DND-41 (cell line): ENCODE data around the gene TEDC1.

Experiments
- ATAC-seq: fragments of 200-7000 bp; cut with Tn5 transposase; 3 replicates; pipeline ENCODE4 v1.9.1; 2021; ENCODE audit warnings: low read depth; ENCODE audit not compliant: insufficient read depth
- DNase-seq: peaks from one replicate; pipeline ENCODE4 v3.0.0-alpha.2; 2020
- H2AFZ ChIP-seq: 2 replicates; pipeline ENCODE4 v1.6.0; 2012; ENCODE audit warnings: low read depth, low read length
- H3K27ac ChIP-seq: 2 replicates; pipeline ENCODE4 v1.5.1; 2012; ENCODE audit warnings: low read length, inconsistent platforms
- H3K27me3 ChIP-seq: fragments of 200-600 bp; sonication (generic); 2 replicates; pipeline ENCODE4 v1.6.0; 2012; ENCODE audit warnings: low read length, mild to moderate bottlenecking, inconsistent platforms; ENCODE audit not compliant: insufficient read depth, poor library complexity
- H3K36me3 ChIP-seq: 2 replicates; pipeline ENCODE4 v1.5.1; 2012; ENCODE audit warnings: low read length, inconsistent platforms; ENCODE audit not compliant: insufficient read depth
- H3K4me1 ChIP-seq: 2 replicates; pipeline ENCODE4 v1.5.1; 2012; ENCODE audit warnings: mild to moderate bottlenecking, low read length; ENCODE audit not compliant: insufficient read depth
- H3K4me2 ChIP-seq: 2 replicates; pipeline ENCODE4 v1.6.0; 2012; ENCODE audit warnings: mild to moderate bottlenecking, moderate library complexity, low read length, inconsistent platforms; ENCODE audit not compliant: insufficient read depth
- H3K4me3 ChIP-seq, 2 experiments: fragments of 200-600 bp in 1 of 2; shearing (Covaris generic) in 1 of 2; 2 replicates each; pipeline ENCODE4 v1.5.1; 2012 to 2016; ENCODE audit warnings: inconsistent platforms in 2 of 2, low read length in 2 of 2, mild to moderate bottlenecking in 2 of 2, low read depth in 1 of 2, moderate library complexity in 1 of 2
- H3K79me2 ChIP-seq: 2 replicates; pipeline ENCODE4 v1.6.0; 2012; ENCODE audit warnings: low read length, inconsistent platforms; ENCODE audit not compliant: insufficient read depth
- H3K9ac ChIP-seq: 2 replicates; pipeline ENCODE4 v1.6.0; 2012; ENCODE audit warnings: low read depth, mild to moderate bottlenecking, inconsistent platforms, low read length, moderate library complexity
- H3K9me3 ChIP-seq: 2 replicates; pipeline ENCODE4 v1.5.1; 2012; ENCODE audit warnings: low read length, moderate library complexity, mild to moderate bottlenecking, inconsistent platforms; ENCODE audit not compliant: insufficient read depth, severe bottlenecking
- H4K20me1 ChIP-seq: 2 replicates; pipeline ENCODE4 v1.6.0; 2012; ENCODE audit warnings: low read length; ENCODE audit not compliant: insufficient read depth
- CTCF ChIP-seq: IDR thresholded peaks from 2 replicates; pipeline ENCODE4 v1.5.1; 2012; ENCODE audit warnings: borderline replicate concordance, low read length, moderate library complexity, mild to moderate bottlenecking; ENCODE audit not compliant: poor library complexity, severe bottlenecking; ENCODE audit errors: extremely low read depth
- EZH2 ChIP-seq: IDR thresholded peaks from 3 replicates; pipeline ENCODE4 v1.6.1; 2012; ENCODE audit warnings: borderline replicate concordance, low read depth, mild to moderate bottlenecking, moderate library complexity, low read length, inconsistent platforms; ENCODE audit not compliant: severe bottlenecking

The TEDC1 gene

GRCh38 chr14:105464501-105464900 lies 26.5 kb upstream of the TEDC1 start:
- H2AFZ ChIP-seq = no peak overlapping the region

GRCh38 chr14:105465209-105466031 lies 25.6 kb upstream of the TEDC1 start:
- H3K4me2 ChIP-seq = no peak overlapping the region
- no peaks in the 10 kb centered on the region for H3K27me3 ChIP-seq
- no peak overlapping the region for H3K4me3 ChIP-seq
- H3K36me3 ChIP-seq = peaks cover 86% of the 10 kb centered on the region
- H3K9me3 ChIP-seq = no peaks in the 10 kb centered on the region
- H3K4me1 ChIP-seq = no peaks in the 10 kb centered on the region
- no peaks in the 10 kb centered on the region for H3K79me2 ChIP-seq
- H3K9ac ChIP-seq = no peak overlapping the region
- ATAC-seq (no peak), DNase-seq (no peak)
- TF ChIP-seq EZH2 (no peak), CTCF (no peak)
- peaks cover 27% of the 10 kb centered on the region for H4K20me1 ChIP-seq
- no peak overlapping the region for H2AFZ ChIP-seq
- no peak overlapping the region for H3K27ac ChIP-seq

More at GRCh38 chr14:105464501-105464900, 26.5 kb upstream of the TEDC1 start:
- H3K4me3 ChIP-seq = no peak overlapping the region
- no peaks in the 10 kb centered on the region for H3K9me3 ChIP-seq
- H4K20me1 ChIP-seq = peaks cover 30% of the 10 kb centered on the region
- H3K27ac ChIP-seq = no peak overlapping the region
- TF ChIP-seq EZH2 = no peak
- TF ChIP-seq CTCF = no peak
- H3K9ac ChIP-seq = no peak overlapping the region
- no peaks in the 10 kb centered on the region for H3K27me3 ChIP-seq
- DNase-seq (no peak), ATAC-seq (no peak)
- peaks cover 86% of the 10 kb centered on the region for H3K36me3 ChIP-seq
- no peaks in the 10 kb centered on the region for H3K4me1 ChIP-seq
- H3K79me2 ChIP-seq = no peaks in the 10 kb centered on the region
- H3K4me2 ChIP-seq = no peak overlapping the region

GRCh38 chr14:105466531-105467248 lies 24.4 kb upstream of the TEDC1 start:
- H2AFZ ChIP-seq = no peak overlapping the region
- H3K36me3 ChIP-seq = peaks cover 73% of the 10 kb centered on the region
- H3K4me1 ChIP-seq = no peaks in the 10 kb centered on the region
- H3K4me3 ChIP-seq = no peak overlapping the region
- H3K4me2 ChIP-seq = no peak overlapping the region
- TF ChIP-seq EZH2 (no peak), CTCF (no peak)
- DNase-seq (no peak), ATAC-seq (no peak)
- no peak overlapping the region for H3K9ac ChIP-seq
- peaks cover 35% of the 10 kb centered on the region for H4K20me1 ChIP-seq
- no peaks in the 10 kb centered on the region for H3K27me3 ChIP-seq
- no peak overlapping the region for H3K27ac ChIP-seq
- H3K79me2 ChIP-seq = no peaks in the 10 kb centered on the region
- H3K9me3 ChIP-seq = no peaks in the 10 kb centered on the region
